Trophoblast cell (in vitro differentiated cells and primary cell): ENCODE data around the gene MYO6.

Experiments
- DNase-seq, 2 donors: peaks; one replicate each; pipeline ENCODE4 v3.0.0-alpha.2; 2016
- H2AFZ ChIP-seq: 2 replicates; pipeline ENCODE4 v1.6.1; 2013; ENCODE audit warnings: low read length, moderate library complexity, mild to moderate bottlenecking; ENCODE audit not compliant: insufficient read depth, poor library complexity
- H2AK5ac ChIP-seq: 2 replicates; pipeline ENCODE4 v1.6.1; 2013; ENCODE audit warnings: mild to moderate bottlenecking, low read length
- H2BK120ac ChIP-seq: 2 replicates; pipeline ENCODE4 v1.6.1; 2013; ENCODE audit warnings: low read length, mild to moderate bottlenecking, moderate library complexity; ENCODE audit not compliant: insufficient read depth, poor library complexity
- H2BK12ac ChIP-seq: 2 replicates; pipeline ENCODE4 v1.6.1; 2013; ENCODE audit warnings: mild to moderate bottlenecking, low read length, moderate library complexity
- H2BK5ac ChIP-seq: 2 replicates; pipeline ENCODE4 v1.6.1; 2013; ENCODE audit warnings: low read length, low read depth, moderate library complexity, mild to moderate bottlenecking; ENCODE audit not compliant: poor library complexity
- H3K14ac ChIP-seq: 2 replicates; pipeline ENCODE4 v1.6.1; 2013; ENCODE audit warnings: mild to moderate bottlenecking, low read length
- H3K18ac ChIP-seq: 2 replicates; pipeline ENCODE4 v1.6.1; 2013; ENCODE audit warnings: mild to moderate bottlenecking, low read length
- H3K23ac ChIP-seq: 2 replicates; pipeline ENCODE4 v1.6.1; 2013; ENCODE audit warnings: low read length
- H3K27ac ChIP-seq: 2 replicates; pipeline ENCODE4 v1.5.1; 2013; ENCODE audit warnings: low read depth, mild to moderate bottlenecking, inconsistent platforms, low read length, moderate library complexity
- H3K27me3 ChIP-seq: 2 replicates; pipeline ENCODE4 v1.6.1; 2013; ENCODE audit warnings: inconsistent platforms, mild to moderate bottlenecking, low read length, moderate library complexity; ENCODE audit not compliant: insufficient read depth
- H3K36me3 ChIP-seq, 2 experiments: 1 replicate in 1 of 2; 2 replicates in 1 of 2; pipeline ENCODE4 v1.6.1; 2013; ENCODE audit warnings: low read length in 2 of 2, mild to moderate bottlenecking in 2 of 2, moderate library complexity in 1 of 2; ENCODE audit not compliant: insufficient read depth in 2 of 2, control insufficient read depth in 1 of 2
- H3K4ac ChIP-seq: 2 replicates; pipeline ENCODE4 v1.6.1; 2013; ENCODE audit warnings: low read depth, mild to moderate bottlenecking, low read length, moderate library complexity
- H3K4me1 ChIP-seq, 2 experiments: 1 replicate in 1 of 2; 2 replicates in 1 of 2; pipeline ENCODE4 v1.6.1; 2013; ENCODE audit warnings: low read length in 2 of 2, mild to moderate bottlenecking in 2 of 2, moderate library complexity in 1 of 2; ENCODE audit not compliant: insufficient read depth in 2 of 2, control insufficient read depth in 1 of 2
- H3K4me2 ChIP-seq: 2 replicates; pipeline ENCODE4 v1.6.1; 2013; ENCODE audit warnings: inconsistent platforms, mild to moderate bottlenecking, low read length, moderate library complexity
- H3K4me3 ChIP-seq: 2 replicates; pipeline ENCODE4 v1.5.1; 2013; ENCODE audit warnings: mild to moderate bottlenecking, low read depth, low read length, inconsistent platforms
- H3K79me1 ChIP-seq: one replicate; pipeline ENCODE4 v1.6.1; 2013; ENCODE audit warnings: low read length
- H3K79me2 ChIP-seq: 2 replicates; pipeline ENCODE4 v1.6.1; 2013; ENCODE audit warnings: low read length, mild to moderate bottlenecking; ENCODE audit not compliant: control insufficient read depth, insufficient read depth, poor library complexity
- H3K9ac ChIP-seq: 2 replicates; pipeline ENCODE4 v1.6.1; 2013; ENCODE audit warnings: mild to moderate bottlenecking, low read length
- H3K9me3 ChIP-seq: 2 replicates; pipeline ENCODE4 v1.6.1; 2013; ENCODE audit warnings: low read depth, mild to moderate bottlenecking, control low read depth, inconsistent platforms, low read length; ENCODE audit not compliant: insufficient read depth
- H4K12ac ChIP-seq: 2 replicates; pipeline ENCODE4 v1.6.1; 2013; ENCODE audit warnings: low read depth, mild to moderate bottlenecking, low read length, moderate library complexity
- H4K8ac ChIP-seq: 2 replicates; pipeline ENCODE4 v1.6.1; 2013; ENCODE audit warnings: low read depth, mild to moderate bottlenecking, low read length, moderate library complexity
- H4K91ac ChIP-seq: one replicate; pipeline ENCODE4 v1.6.1; 2013; ENCODE audit warnings: low read depth, mild to moderate bottlenecking, low read length, moderate library complexity
- WGBS: extraction: QIAGEN DNeasy Blood & Tissue Kit; methylation state at CpG from one replicate; pipeline ENCODE4 v1.1.7; 2013; ENCODE audit warnings: missing lambda C conversion rate; ENCODE audit not compliant: insufficient read length, insufficient coverage; ENCODE audit errors: extremely low coverage; 5-methylcytosine and 5-hydroxymethylcytosine counted together

Gene MYO6

DNA sequence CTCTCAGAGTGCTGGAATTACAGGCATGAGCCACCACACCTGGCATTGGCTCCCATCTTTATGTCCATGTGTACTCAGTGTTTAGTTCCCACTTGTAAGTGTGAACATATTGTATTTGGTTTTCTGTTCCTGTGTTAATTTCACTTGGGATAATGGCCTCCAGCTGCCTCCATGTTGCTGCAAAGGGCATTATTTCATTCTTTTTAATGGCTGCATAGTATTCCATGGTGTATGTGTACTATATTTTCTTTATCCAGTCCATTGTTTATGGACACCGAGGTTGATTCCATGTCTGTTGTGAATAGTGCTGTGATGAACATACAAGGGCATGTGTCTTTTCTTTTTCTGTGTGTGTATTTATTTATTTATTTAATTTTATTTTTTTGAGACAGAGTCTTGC, 47.7 kb downstream of the MYO6 start:
- H3K4me1 ChIP-seq = no peaks in the 10 kb centered on the region
- no peak overlapping the region for H3K27ac ChIP-seq
- WGBS = no CpG with 5 or more reads among the region's 1 CpG
- no peak overlapping the region for H4K8ac ChIP-seq
- H3K4ac ChIP-seq = no peak overlapping the region
- H2AK5ac ChIP-seq = no peak overlapping the region
- no peaks in the 10 kb centered on the region for H3K9me3 ChIP-seq
- H2BK12ac ChIP-seq = no peak overlapping the region
- H3K4me2 ChIP-seq = no peak overlapping the region
- H2AFZ ChIP-seq = no peak overlapping the region
- H3K27me3 ChIP-seq = no peaks in the 10 kb centered on the region
- no peak overlapping the region for H2BK5ac ChIP-seq
- H3K79me2 ChIP-seq = no peaks in the 10 kb centered on the region
- no peak overlapping the region for H2BK120ac ChIP-seq
- H3K18ac ChIP-seq = no peak overlapping the region
- no peak overlapping the region for H3K14ac ChIP-seq
- H4K91ac ChIP-seq = no peak overlapping the region
- H3K9ac ChIP-seq = no peak overlapping the region
- H3K23ac ChIP-seq = no peak overlapping the region
- H3K36me3 ChIP-seq = peaks cover 0 to 1% of the 10 kb centered on the region in 2 experiments
- no peak overlapping the region for H3K4me3 ChIP-seq
- no peak overlapping the region for H4K12ac ChIP-seq
- DNase-seq = no peak
- no peaks in the 10 kb centered on the region for H3K79me1 ChIP-seq

DNA sequence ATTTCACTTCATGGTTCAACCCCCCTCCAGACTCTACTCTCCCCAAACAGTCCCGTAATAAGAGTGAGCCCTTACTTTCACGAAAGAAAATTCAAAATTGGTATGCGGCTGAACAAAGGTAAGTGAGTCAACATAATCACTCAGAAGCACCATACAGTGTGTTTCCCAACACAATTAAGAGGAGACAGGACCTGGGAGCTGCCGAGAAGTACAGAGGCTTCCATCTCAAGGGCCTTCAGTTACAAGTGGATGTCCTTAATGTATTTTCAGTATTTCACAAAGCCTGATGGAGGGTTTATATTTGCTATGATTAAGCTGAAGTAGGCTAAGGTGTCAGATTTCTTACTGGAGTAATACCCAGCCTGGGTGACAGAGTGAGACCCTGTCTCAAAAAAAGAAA, 51.1 kb downstream of the MYO6 start:
- Histone ChIP-seq H2BK12ac (no peak overlapping the region), H3K18ac (no peak overlapping the region), H3K4me2 (no peak overlapping the region), H2AK5ac (no peak overlapping the region), H3K36me3 (no peaks in the 10 kb centered on the region), H3K9me3 (no peaks in the 10 kb centered on the region), H4K8ac (no peak overlapping the region), H3K4me3 (no peak overlapping the region), H3K27ac (no peak overlapping the region), H3K4ac (no peak overlapping the region), H3K79me1 (no peaks in the 10 kb centered on the region), H2AFZ (no peak overlapping the region), H3K79me2 (no peaks in the 10 kb centered on the region), H2BK120ac (no peak overlapping the region), H3K9ac (no peak overlapping the region), H3K27me3 (no peaks in the 10 kb centered on the region), H2BK5ac (no peak overlapping the region), H4K91ac (no peak overlapping the region), H3K23ac (no peak overlapping the region), H3K14ac (no peak overlapping the region), H3K4me1 (no peaks in the 10 kb centered on the region), H4K12ac (no peak overlapping the region)
- DNase-seq = no peak
- WGBS = no CpG with 5 or more reads among the region's 4 CpGs

- Histone ChIP-seq H2AK5ac (no peak overlapping the region), H4K12ac (no peak overlapping the region), H4K91ac (no peak overlapping the region), H3K4me1 (no peaks in the 10 kb centered on the region), H3K14ac (no peak overlapping the region), H3K18ac (no peak overlapping the region), H3K9me3 (no peaks in the 10 kb centered on the region), H3K79me2 (no peaks in the 10 kb centered on the region), H2BK12ac (no peak overlapping the region), H3K4me3 (no peak overlapping the region), H3K4ac (no peak overlapping the region), H2AFZ (no peak overlapping the region), H3K27me3 (no peaks in the 10 kb centered on the region), H3K4me2 (no peak overlapping the region), H2BK5ac (no peak overlapping the region), H3K23ac (no peak overlapping the region), H3K9ac (no peak overlapping the region), H4K8ac (no peak overlapping the region), H3K79me1 (no peaks in the 10 kb centered on the region), H3K27ac (no peak overlapping the region), H2BK120ac (no peak overlapping the region), H3K36me3 (no peaks in the 10 kb centered on the region)
- WGBS = 100% methylated on average over 1 of the region's 9 CpGs
- DNase-seq = no peak
Observed at GRCh38 chr6:75800708-75801505, 51.9 kb downstream of the MYO6 start.

GRCh38 chr6:75802366-75802765, 53.3 kb downstream of the MYO6 start:
- no peaks in the 10 kb centered on the region for H3K79me1 ChIP-seq
- no peak overlapping the region for H3K14ac ChIP-seq
- H4K8ac ChIP-seq = no peak overlapping the region
- WGBS = no CpG with 5 or more reads among the region's 6 CpGs
- no peaks in the 10 kb centered on the region for H3K79me2 ChIP-seq
- H3K23ac ChIP-seq = no peak overlapping the region
- no peak overlapping the region for H3K4me2 ChIP-seq
- no peak overlapping the region for H2BK12ac ChIP-seq
- no peak for DNase-seq
- H2BK120ac ChIP-seq = no peak overlapping the region
- H2BK5ac ChIP-seq = no peak overlapping the region
- H3K9me3 ChIP-seq = no peaks in the 10 kb centered on the region
- H3K36me3 ChIP-seq = no peaks in the 10 kb centered on the region
- H3K4me1 ChIP-seq = no peaks in the 10 kb centered on the region
- no peak overlapping the region for H3K4ac ChIP-seq
- no peak overlapping the region for H3K18ac ChIP-seq
- H3K9ac ChIP-seq = no peak overlapping the region
- no peaks in the 10 kb centered on the region for H3K27me3 ChIP-seq
- no peak overlapping the region for H3K27ac ChIP-seq
- no peak overlapping the region for H4K91ac ChIP-seq
- no peak overlapping the region for H2AFZ ChIP-seq
- H2AK5ac ChIP-seq = no peak overlapping the region
- H3K4me3 ChIP-seq = no peak overlapping the region
- no peak overlapping the region for H4K12ac ChIP-seq
